Chondrocyte (in vitro differentiated cells): ENCODE data around the gene FAM162A. TPM values are rescaled to one million over a fixed set of nuclear protein-coding genes. Genes with fewer than 3 reads are reported as not detected.

Source experiments
- DNase-seq: peaks from one replicate; pipeline ENCODE4 v3.0.0; 2021; ENCODE audit warnings: mixed read lengths, low spot score
- H3K27ac Mint-ChIP-seq: one replicate; pipeline ENCODE4 v1.8.0; 2021; ENCODE audit warnings: mild to moderate bottlenecking, moderate library complexity, mixed read lengths; ENCODE audit not compliant: unreplicated experiment
- H3K27me3 Mint-ChIP-seq: 2 replicates; pipeline ENCODE4 v1.8.0; 2021; ENCODE audit warnings: low read depth, mixed read lengths
- H3K36me3 Mint-ChIP-seq: 2 replicates; pipeline ENCODE4 v1.8.0; 2021; ENCODE audit warnings: low read depth, mixed read lengths
- H3K4me1 Mint-ChIP-seq: 2 replicates; pipeline ENCODE4 v1.8.0; 2021; ENCODE audit warnings: low read depth, mild to moderate bottlenecking, mixed read lengths
- H3K4me3 Mint-ChIP-seq: one replicate; pipeline ENCODE4 v1.8.0; 2021; ENCODE audit warnings: mild to moderate bottlenecking, moderate library complexity, mixed read lengths; ENCODE audit not compliant: unreplicated experiment
- H3K9me3 Mint-ChIP-seq: 2 replicates; pipeline ENCODE4 v1.8.0; 2021; ENCODE audit warnings: low read depth, mixed read lengths
- total RNA-seq: library from RNA; stranded (reverse); gene quantifications from 3 replicates; pipeline ENCODE4 v1.2.1, GENCODE V29; 2021
- TF ChIP-seq, protein P1 (sequence below): fragments of 200-600 bp; sonication (generic); IDR thresholded peaks from 2 replicates; pipeline ENCODE4 v1.5.0; 2021; ENCODE audit warnings: antibody characterized with exemption, mild to moderate bottlenecking, moderate library complexity

FAM162A gene
- total RNA-seq, 1 donor from 2014 or later: 40.1 TPM

DNA sequence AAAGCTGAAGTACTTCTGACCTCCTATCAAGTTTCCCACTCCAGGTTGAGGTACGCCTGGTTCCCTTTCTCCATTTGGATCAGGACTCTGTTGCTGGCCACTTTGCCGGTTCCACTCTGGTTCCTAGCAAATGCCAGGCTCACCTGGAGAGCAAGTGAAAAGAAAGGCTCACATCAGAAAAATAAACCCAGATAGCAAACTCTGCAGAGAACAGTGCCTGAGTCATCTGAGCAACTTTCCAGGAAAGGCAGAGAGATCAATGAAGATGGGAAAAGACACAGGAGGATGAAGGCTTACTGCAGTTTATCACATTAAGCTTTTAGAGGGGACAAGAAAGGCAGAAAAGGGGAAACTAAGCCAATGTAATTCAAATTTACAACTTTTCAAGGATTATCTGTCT is 73.7 kb downstream of the FAM162A start:
- H3K27me3 Mint-ChIP-seq: no peaks in the 10 kb centered on the region
- DNase-seq: no peak
- H3K27ac Mint-ChIP-seq: no peak overlapping the region
- no peaks in the 10 kb centered on the region for H3K9me3 Mint-ChIP-seq
- TF ChIP-seq, protein P1, sequence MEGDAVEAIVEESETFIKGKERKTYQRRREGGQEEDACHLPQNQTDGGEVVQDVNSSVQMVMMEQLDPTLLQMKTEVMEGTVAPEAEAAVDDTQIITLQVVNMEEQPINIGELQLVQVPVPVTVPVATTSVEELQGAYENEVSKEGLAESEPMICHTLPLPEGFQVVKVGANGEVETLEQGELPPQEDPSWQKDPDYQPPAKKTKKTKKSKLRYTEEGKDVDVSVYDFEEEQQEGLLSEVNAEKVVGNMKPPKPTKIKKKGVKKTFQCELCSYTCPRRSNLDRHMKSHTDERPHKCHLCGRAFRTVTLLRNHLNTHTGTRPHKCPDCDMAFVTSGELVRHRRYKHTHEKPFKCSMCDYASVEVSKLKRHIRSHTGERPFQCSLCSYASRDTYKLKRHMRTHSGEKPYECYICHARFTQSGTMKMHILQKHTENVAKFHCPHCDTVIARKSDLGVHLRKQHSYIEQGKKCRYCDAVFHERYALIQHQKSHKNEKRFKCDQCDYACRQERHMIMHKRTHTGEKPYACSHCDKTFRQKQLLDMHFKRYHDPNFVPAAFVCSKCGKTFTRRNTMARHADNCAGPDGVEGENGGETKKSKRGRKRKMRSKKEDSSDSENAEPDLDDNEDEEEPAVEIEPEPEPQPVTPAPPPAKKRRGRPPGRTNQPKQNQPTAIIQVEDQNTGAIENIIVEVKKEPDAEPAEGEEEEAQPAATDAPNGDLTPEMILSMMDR: no peak
- no peak overlapping the region for H3K4me3 Mint-ChIP-seq
- no peaks in the 10 kb centered on the region for H3K4me1 Mint-ChIP-seq
- peaks cover 22% of the 10 kb centered on the region for H3K36me3 Mint-ChIP-seq

DNA sequence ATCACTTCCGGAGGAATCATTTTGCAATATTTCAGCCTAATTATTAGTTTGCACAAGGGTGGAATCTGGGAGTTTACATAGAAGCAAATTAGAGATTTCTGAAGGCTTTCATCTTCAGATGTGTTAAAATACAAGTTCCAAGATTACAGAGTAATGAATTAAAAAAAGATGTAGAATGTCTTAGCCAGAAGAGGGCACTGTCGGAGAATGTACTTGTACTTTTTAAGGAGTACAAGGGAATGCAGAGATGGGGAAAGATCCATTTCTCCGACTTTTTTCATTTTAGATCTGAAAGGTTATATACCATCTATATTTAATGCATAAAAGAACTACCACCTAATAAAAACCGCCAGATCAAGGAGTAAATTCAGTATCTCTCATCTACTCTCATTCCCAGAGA is 75.0 kb downstream of the FAM162A start:
- Mint-ChIP-seq H3K36me3 (peaks cover 22% of the 10 kb centered on the region), H3K4me1 (no peaks in the 10 kb centered on the region), H3K9me3 (no peaks in the 10 kb centered on the region), H3K27me3 (no peaks in the 10 kb centered on the region), H3K27ac (no peak overlapping the region), H3K4me3 (no peak overlapping the region)
- no peak for DNase-seq
- TF ChIP-seq, protein P1: peak; percentile 83

DNA sequence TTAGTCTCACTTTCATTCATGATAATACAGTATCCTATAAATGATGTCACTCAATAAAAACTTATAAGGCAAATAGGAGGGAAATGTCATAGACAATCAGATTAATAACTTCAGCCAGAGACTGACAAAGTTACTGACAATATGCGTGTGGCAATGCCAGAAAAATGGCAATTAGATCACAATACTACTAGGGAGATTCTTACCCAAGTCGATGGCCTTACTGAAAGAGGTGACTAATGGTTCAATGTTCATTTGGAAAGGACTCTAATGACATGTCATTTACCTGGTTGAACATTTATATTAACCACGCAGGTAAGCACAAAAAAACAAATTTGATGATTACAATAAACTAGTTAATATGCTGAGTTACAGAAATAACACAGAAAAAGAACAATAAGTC is 77.8 kb downstream of the FAM162A start:
- Mint-ChIP-seq H3K27me3 (no peaks in the 10 kb centered on the region), H3K4me3 (no peak overlapping the region), H3K9me3 (no peaks in the 10 kb centered on the region), H3K4me1 (no peaks in the 10 kb centered on the region), H3K36me3 (peaks cover 15% of the 10 kb centered on the region), H3K27ac (no peak overlapping the region)
- TF ChIP-seq, protein P1: no peak
- no peak for DNase-seq

Other genes with a start within 250 kb of the FAM162A start
- gene CASR, start 200.5 kb upstream of the FAM162A start, total RNA-seq: not detected in 3 replicates
- gene CSTA, start 58.9 kb upstream of the FAM162A start, total RNA-seq: not detected in 3 replicates
- gene MIX23, start 951 bp upstream of the FAM162A start, total RNA-seq: 10.9 to 27.7 TPM (median 19.6 TPM) in 3 replicates
- 4.7 to 6.4 TPM (median 5.0 TPM) in 3 replicates for gene WDR5B, start 31.9 kb downstream of the FAM162A start, total RNA-seq
- 80.6 to 88.9 TPM (median 85.6 TPM) in 3 replicates for gene KPNA1, start 130.8 kb downstream of the FAM162A start, total RNA-seq
- 9.0 to 16.5 TPM (median 9.1 TPM) in 3 replicates for gene PARP9, start 180.1 kb downstream of the FAM162A start, total RNA-seq
- 13.5 to 16.6 TPM (median 15.0 TPM) in 3 replicates for gene DTX3L, start 180.2 kb downstream of the FAM162A start, total RNA-seq
- gene PARP15, start 193.5 kb downstream of the FAM162A start, total RNA-seq: 0.10 TPM in 1 of 3 replicates, not detected in the others